Immature natural killer cell (primary cell): ENCODE measurements around the gene NFIB. TPM values are rescaled to one million over a fixed set of nuclear protein-coding genes. Genes with fewer than 3 reads are reported as not detected.

Source experiments
- DNase-seq, 3 donors: peaks; one replicate each; pipeline ENCODE4 v3.0.0; 2022; ENCODE audit warnings: mixed read lengths in 1 of 3
- H3K27ac Mint-ChIP-seq, 6 donors: one replicate each; pipeline ENCODE4 v1.8.0; 2020; ENCODE audit warnings: mixed read lengths in 6 of 6, mild to moderate bottlenecking in 5 of 6, inconsistent platforms in 4 of 6, moderate library complexity in 3 of 6
- H3K27me3 Mint-ChIP-seq, 3 donors: one replicate each; pipeline ENCODE4 v1.8.0; 2020 to 2021; ENCODE audit warnings: low read depth in 3 of 3, mild to moderate bottlenecking in 3 of 3, mixed read lengths in 3 of 3, moderate library complexity in 3 of 3, inconsistent platforms in 1 of 3
- H3K36me3 Mint-ChIP-seq, 3 donors: one replicate each; pipeline ENCODE4 v1.8.0; 2020; ENCODE audit warnings: mixed read lengths in 3 of 3, inconsistent platforms in 2 of 3, mild to moderate bottlenecking in 2 of 3
- H3K4me1 Mint-ChIP-seq, 2 donors: one replicate each; pipeline ENCODE4 v1.8.0; 2020; ENCODE audit warnings: inconsistent platforms in 2 of 2, mild to moderate bottlenecking in 2 of 2, mixed read lengths in 2 of 2, moderate library complexity in 1 of 2
- H3K4me3 Mint-ChIP-seq, 5 donors: one replicate each; pipeline ENCODE4 v1.8.0; 2020; ENCODE audit warnings: mild to moderate bottlenecking in 5 of 5, mixed read lengths in 5 of 5, inconsistent platforms in 3 of 5, moderate library complexity in 3 of 5
- H3K9me3 Mint-ChIP-seq, 6 donors: one replicate each; pipeline ENCODE4 v1.8.0; 2020; ENCODE audit warnings: mild to moderate bottlenecking in 6 of 6, mixed read lengths in 6 of 6, inconsistent platforms in 4 of 6, moderate library complexity in 3 of 6
- polyA plus RNA-seq, 3 donors: library from polyadenylated mRNA; unstranded; fragments of 300-500 nt; fragmentation: Illumina TruSeq; gene quantifications; one replicate each; pipeline ENCODE4 v1.2.3, GENCODE V29; 2021

NFIB gene
- polyA plus RNA-seq, 3 donors from 2014 or later, result not detected

DNA sequence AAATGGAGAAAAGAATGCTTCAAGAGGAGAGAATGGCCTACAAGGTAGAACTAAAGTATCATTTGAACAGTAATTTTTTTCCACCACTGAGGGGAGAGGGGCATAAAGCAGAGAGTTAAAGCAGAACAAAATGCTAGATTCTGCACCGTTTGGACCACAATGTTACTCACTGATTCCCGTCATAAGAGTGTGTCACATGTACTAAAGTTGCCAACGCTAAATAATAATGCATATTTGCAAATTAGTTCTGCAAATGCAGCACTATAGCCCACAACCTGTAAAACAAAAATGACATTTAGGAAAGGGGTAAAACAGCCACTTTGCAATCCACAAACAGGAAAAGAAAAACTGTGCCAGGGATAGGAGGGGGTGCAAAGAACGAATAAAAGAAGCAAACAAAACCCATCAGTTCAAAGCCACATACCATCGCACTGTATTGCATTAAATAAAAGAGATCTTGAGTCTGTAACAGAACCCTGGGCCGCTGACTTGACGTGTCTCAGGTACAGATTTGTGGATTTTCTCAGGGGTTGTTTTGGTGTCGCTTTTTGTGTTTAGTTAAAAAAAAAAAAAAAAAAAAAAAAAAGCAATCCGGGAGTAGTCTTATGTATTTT lies 7.7 kb upstream of the NFIB start:
- Mint-ChIP-seq H3K4me1 (peaks cover 20 to 35% of the 10 kb centered on the region in 2 donors), H3K36me3 (peaks cover 0 to 4% (median 0%) of the 10 kb centered on the region in 3 donors), H3K27me3 (peaks cover 12 to 22% (median 14%) of the 10 kb centered on the region in 3 donors), H3K27ac (peak overlapping the region in 3 of 6 donors; percentile 35 to 74 (median 72)), H3K9me3 (peaks cover 0 to 10% (median 0%) of the 10 kb centered on the region in 6 donors), H3K4me3 (peak overlapping the region; percentile 83 to 93 (median 90))
- DNase-seq, result no peak

- Mint-ChIP-seq H3K9me3 (peaks cover 0 to 10% (median under 1%) of the 10 kb centered on the region in 6 donors), H3K36me3 (peaks cover 0 to 4% (median 0%) of the 10 kb centered on the region in 3 donors), H3K27ac (peak overlapping the region in 1 of 6 donors; percentile 74), H3K4me3 (peak overlapping the region; percentile 83 to 93 (median 90)), H3K27me3 (peaks cover 15 to 25% (median 15%) of the 10 kb centered on the region in 3 donors), H3K4me1 (peaks cover 25 to 40% of the 10 kb centered on the region in 2 donors)
- no peak for DNase-seq
These were observed 6.6 kb upstream of the NFIB start for GRCh38 chr9:14320271-14321181.

GRCh38 chr9:14318934-14319580 lies 5.1 kb upstream of the NFIB start:
- Mint-ChIP-seq H3K27ac (no peak overlapping the region), H3K36me3 (peaks cover 0 to 4% (median 3%) of the 10 kb centered on the region in 3 donors), H3K4me1 (peaks cover 31 to 46% of the 10 kb centered on the region in 2 donors), H3K9me3 (peaks cover 0 to 10% (median under 1%) of the 10 kb centered on the region in 6 donors), H3K27me3 (peaks cover 18 to 31% (median 20%) of the 10 kb centered on the region in 3 donors), H3K4me3 (no peak overlapping the region)
- no peak for DNase-seq

DNA sequence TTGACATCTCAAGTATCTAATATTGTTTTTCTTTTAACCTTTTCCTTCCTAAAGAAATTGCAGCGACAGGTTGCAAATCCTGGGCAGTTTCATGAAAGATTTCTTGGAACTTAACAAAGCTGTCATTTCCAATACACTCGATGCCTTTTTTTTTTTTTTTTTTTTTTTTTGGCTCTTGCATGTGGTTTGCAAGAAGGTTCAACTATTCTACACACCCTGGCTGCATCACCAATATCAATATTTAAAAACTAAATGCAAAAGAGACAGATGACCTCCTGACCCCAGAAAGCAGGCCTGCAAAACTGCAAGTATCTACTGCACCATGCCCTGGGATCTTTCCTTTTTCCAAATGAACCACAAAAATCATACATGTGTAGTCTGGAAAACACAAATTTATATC lies 4.4 kb upstream of the NFIB start:
- Mint-ChIP-seq H3K4me3 (no peak overlapping the region), H3K36me3 (peaks cover 0 to 4% (median 3%) of the 10 kb centered on the region in 3 donors), H3K27me3 (peaks cover 21 to 34% (median 21%) of the 10 kb centered on the region in 3 donors), H3K27ac (no peak overlapping the region), H3K9me3 (peaks cover 0 to 10% (median 1%) of the 10 kb centered on the region in 6 donors), H3K4me1 (peaks cover 34 to 45% of the 10 kb centered on the region in 2 donors)
- no peak for DNase-seq

DNA sequence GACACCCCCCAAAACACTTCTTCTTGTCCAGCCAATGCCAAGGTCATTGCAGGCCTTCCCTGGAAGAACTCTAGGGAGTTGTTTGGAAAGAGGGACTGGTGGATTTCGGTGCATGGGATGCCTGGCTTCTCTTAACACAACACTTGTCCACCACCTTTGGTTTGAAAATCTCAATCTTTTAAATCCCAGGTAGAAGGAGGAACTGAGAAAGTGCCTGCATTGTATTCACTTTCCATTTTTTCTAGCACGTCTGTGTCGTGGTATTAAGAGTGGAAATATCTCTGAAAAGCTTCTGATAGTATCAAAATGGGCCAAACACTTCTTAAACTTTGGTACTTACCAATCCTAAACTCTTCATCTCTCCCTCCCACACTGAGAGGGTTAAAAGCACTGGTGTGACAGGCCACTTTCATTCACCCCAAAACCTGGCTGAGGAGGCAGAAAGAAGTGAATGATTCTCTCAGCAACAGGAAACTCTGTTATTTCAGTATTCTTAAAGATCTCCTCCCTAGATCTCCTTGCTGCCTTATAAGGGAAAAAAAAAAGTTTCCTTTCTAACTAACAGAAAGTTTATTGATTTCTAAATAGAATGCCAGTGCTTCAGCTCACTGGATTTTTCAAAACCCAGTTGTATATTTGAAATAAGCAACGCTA lies 3.9 kb upstream of the NFIB start:
- peak overlapping the region in 2 of 5 donors; percentile 9 to 76 for H3K4me3 Mint-ChIP-seq
- peaks cover 33 to 44% of the 10 kb centered on the region in 2 donors for H3K4me1 Mint-ChIP-seq
- H3K36me3 Mint-ChIP-seq, result peaks cover 0 to 4% (median 3%) of the 10 kb centered on the region in 3 donors
- peaks cover 19 to 32% (median 20%) of the 10 kb centered on the region in 3 donors for H3K27me3 Mint-ChIP-seq
- no peak overlapping the region for H3K27ac Mint-ChIP-seq
- DNase-seq, result no peak
- H3K9me3 Mint-ChIP-seq, result peaks cover 0 to 10% (median 1%) of the 10 kb centered on the region in 6 donors

GRCh38 chr9:14316602-14317300 lies 2.8 kb upstream of the NFIB start:
- H3K4me1 Mint-ChIP-seq, result peaks cover 31 to 42% of the 10 kb centered on the region in 2 donors
- peaks cover 0 to 15% (median 1%) of the 10 kb centered on the region in 6 donors for H3K9me3 Mint-ChIP-seq
- DNase-seq, result no peak
- peaks cover 0 to 4% (median 3%) of the 10 kb centered on the region in 3 donors for H3K36me3 Mint-ChIP-seq
- H3K27me3 Mint-ChIP-seq, result peaks cover 23 to 37% (median 25%) of the 10 kb centered on the region in 3 donors
- no peak overlapping the region for H3K27ac Mint-ChIP-seq
- H3K4me3 Mint-ChIP-seq, result peak overlapping the region; percentile 57 to 79 (median 69)

DNA sequence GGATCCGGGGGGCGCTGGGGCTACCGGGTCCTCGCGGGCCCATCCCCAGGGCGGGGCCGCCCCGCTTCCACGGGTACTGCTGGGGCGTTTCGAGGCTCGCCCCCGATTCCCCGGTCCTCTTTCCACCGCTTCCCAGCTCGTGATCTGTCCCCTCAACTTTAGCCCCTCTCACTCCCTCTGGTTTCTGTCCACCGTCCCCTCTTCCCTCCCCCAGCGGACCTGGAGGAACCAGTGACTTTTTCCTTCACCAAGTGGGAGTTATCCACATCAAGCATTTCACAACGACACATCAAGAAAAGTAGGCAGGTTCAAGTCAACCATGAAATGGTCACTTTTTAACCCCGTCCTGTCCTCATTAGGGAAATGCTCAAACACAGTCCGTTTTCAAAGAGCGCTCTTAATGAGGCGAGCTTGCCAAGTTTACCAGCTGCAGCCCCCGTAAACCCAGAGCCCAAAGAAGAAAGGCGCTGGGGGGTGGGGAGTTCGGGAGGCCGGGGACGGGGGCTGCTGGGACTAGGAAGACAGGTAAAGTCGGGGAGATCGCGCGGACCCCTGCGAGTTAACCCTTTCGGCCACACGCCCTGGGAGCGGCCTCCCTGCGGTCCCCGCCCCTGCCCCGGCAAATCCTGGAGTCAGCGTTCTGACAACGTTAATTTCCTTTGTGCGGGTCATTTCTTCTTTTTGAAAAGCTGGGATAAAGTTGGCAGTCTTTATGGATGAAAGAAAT lies 2.1 kb upstream of the NFIB start:
- H3K4me1 Mint-ChIP-seq, result peaks cover 24 to 35% of the 10 kb centered on the region in 2 donors
- H3K36me3 Mint-ChIP-seq, result peaks cover 0 to 4% (median 3%) of the 10 kb centered on the region in 3 donors
- peak overlapping the region; percentile 79 to 86 (median 81) for H3K4me3 Mint-ChIP-seq
- H3K27me3 Mint-ChIP-seq, result peaks cover 23 to 35% (median 23%) of the 10 kb centered on the region in 3 donors
- H3K9me3 Mint-ChIP-seq, result peaks cover 0 to 15% (median 1%) of the 10 kb centered on the region in 6 donors
- H3K27ac Mint-ChIP-seq, result peak overlapping the region in 1 of 6 donors; percentile 17
- no peak for DNase-seq

DNA sequence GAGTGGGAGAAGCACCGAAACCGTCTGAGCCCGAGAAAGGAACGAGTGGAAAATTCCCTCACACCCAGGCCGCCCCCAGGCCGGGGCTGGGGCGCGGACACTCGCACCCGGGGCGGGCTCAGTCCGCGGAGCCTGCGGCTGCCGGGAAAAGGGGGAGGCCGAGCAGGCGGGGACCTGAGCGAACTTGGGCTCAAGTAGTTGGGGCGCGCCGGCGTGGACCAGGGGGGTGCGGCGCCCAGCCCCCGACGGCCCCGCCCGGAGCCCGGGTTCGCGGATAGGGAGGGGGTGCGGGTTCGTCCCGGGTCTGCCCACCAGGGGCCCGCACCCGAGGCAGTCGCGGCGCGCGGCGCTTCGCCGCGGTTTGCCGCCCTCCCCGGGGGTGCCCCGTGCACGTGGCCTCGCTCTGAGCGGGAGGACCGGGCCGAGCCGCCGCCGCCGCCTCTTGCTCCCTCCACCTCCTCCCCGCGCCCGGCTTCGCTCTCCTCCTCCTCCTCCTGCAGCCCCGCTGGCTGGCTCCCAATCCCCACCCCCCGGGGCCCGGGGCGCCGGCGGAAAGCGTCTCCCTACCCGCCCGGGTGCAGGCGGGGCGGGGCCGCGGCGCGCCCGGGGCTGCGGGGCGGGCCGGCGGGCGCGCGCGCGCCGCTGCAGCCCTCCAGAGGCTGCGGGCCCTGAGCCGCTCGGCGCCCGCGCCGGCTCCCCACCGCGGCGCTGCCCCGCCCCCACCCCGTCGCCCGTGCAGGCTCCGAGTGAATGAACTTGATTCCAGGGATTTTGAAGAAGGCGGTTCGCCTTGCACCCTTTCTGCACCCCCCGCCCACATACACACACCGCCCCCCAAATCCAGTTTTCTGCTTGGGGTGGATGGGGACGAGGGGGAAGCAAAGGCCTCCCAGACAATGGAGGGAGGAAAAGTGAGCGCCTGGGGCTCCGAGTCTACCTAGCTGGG lies 1.3 kb upstream of the NFIB start:
- peaks cover 0 to 15% (median 1%) of the 10 kb centered on the region in 6 donors for H3K9me3 Mint-ChIP-seq
- peaks cover 0 to 4% (median 3%) of the 10 kb centered on the region in 3 donors for H3K36me3 Mint-ChIP-seq
- H3K27me3 Mint-ChIP-seq, result peaks cover 23 to 32% (median 23%) of the 10 kb centered on the region in 3 donors
- DNase-seq, result peak in 1 of 3 donors; percentile 24
- no peak overlapping the region for H3K27ac Mint-ChIP-seq
- peaks cover 23 to 31% of the 10 kb centered on the region in 2 donors for H3K4me1 Mint-ChIP-seq
- H3K4me3 Mint-ChIP-seq, result peak overlapping the region; percentile 77 to 91 (median 87)

DNA sequence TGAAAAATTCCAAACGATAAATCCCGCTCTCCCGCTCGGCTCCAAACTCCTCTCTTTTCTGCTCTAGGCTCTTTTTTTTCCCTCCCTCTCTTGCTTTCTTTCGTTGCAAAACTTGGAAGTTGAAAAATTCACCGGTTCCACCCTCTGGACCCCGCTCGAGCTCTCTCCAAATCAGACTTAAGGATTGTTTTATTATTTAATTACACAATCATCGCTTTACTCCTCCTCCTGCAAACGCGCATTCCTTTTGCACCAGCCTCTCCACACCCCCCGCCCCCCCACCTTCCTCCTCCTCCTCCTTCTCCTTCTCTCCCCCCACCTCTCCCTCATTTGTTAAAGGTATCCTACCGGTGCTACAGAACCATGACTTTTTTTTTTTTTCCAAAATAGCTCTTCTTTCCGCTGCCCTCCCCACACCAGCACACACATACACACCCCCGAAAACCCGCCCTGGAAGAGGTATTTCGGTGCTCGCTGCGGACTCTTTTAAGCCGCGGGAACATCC lies 535 bp upstream of the NFIB start:
- Mint-ChIP-seq H3K9me3 (peaks cover 0 to 15% (median 1%) of the 10 kb centered on the region in 6 donors), H3K27ac (no peak overlapping the region), H3K27me3 (peaks cover 23 to 34% (median 23%) of the 10 kb centered on the region in 3 donors), H3K4me1 (peaks cover 23 to 31% of the 10 kb centered on the region in 2 donors), H3K36me3 (peaks cover 0 to 4% (median 3%) of the 10 kb centered on the region in 3 donors), H3K4me3 (peak overlapping the region; percentile 77 to 91 (median 87))
- no peak for DNase-seq

GRCh38 chr9:14313378-14313940 lies 482 bp downstream of the NFIB start:
- Mint-ChIP-seq H3K4me3 (peak overlapping the region; percentile 74 to 86 (median 83)), H3K9me3 (peaks cover 0 to 17% (median 1%) of the 10 kb centered on the region in 6 donors), H3K36me3 (peaks cover 0 to 4% (median 3%) of the 10 kb centered on the region in 3 donors), H3K4me1 (peaks cover 23 to 31% of the 10 kb centered on the region in 2 donors), H3K27ac (no peak overlapping the region), H3K27me3 (peaks cover 23 to 37% (median 23%) of the 10 kb centered on the region in 3 donors)
- no peak for DNase-seq
